H9 (cell line): ENCODE measurements around the gene GAGE10. TPM values are rescaled to one million over a fixed set of nuclear protein-coding genes. Genes with fewer than 3 reads are reported as not detected.

ENCODE experiments used
- DNase-seq: peaks from one replicate; pipeline ENCODE4 v3.0.0-alpha.2; 2017
- H2AFZ ChIP-seq: one replicate; pipeline ENCODE4 v1.6.1; 2013; ENCODE audit warnings: mild to moderate bottlenecking, low read length, control low read depth, moderate library complexity
- H2AK5ac ChIP-seq: 2 replicates; pipeline ENCODE4 v1.6.1; 2013; ENCODE audit warnings: low read length, control low read depth, mixed read lengths; ENCODE audit not compliant: insufficient read length
- H2BK120ac ChIP-seq: one replicate; pipeline ENCODE4 v1.6.1; 2013; ENCODE audit warnings: low read depth, mild to moderate bottlenecking, low read length, control low read depth, inconsistent platforms; ENCODE audit not compliant: poor library complexity, severe bottlenecking
- H2BK12ac ChIP-seq: 2 replicates; pipeline ENCODE4 v1.6.1; 2013; ENCODE audit warnings: low read length, control low read depth, mixed read lengths, low read depth; ENCODE audit not compliant: insufficient read length
- H2BK15ac ChIP-seq: 2 replicates; pipeline ENCODE4 v1.6.1; 2013; ENCODE audit warnings: low read depth, low read length, control low read depth
- H2BK20ac ChIP-seq: one replicate; pipeline ENCODE4 v1.6.1; 2013; ENCODE audit warnings: low read depth, mild to moderate bottlenecking, low read length, control low read depth, inconsistent platforms; ENCODE audit not compliant: poor library complexity, severe bottlenecking
- H2BK5ac ChIP-seq: 2 replicates; pipeline ENCODE4 v1.6.1; 2013; ENCODE audit warnings: low read length, control low read depth, mixed read lengths; ENCODE audit not compliant: insufficient read length
- H3K14ac ChIP-seq: 2 replicates; pipeline ENCODE4 v1.6.1; 2013; ENCODE audit warnings: low read length, control low read depth; ENCODE audit not compliant: insufficient read depth
- H3K18ac ChIP-seq: 2 replicates; pipeline ENCODE4 v1.6.1; 2013; ENCODE audit warnings: low read depth, mild to moderate bottlenecking, mixed read lengths, low read length, control low read depth; ENCODE audit not compliant: insufficient read length
- H3K23ac ChIP-seq: 2 replicates; pipeline ENCODE4 v1.6.1; 2013; ENCODE audit warnings: low read length, control low read depth, mixed read lengths, low read depth; ENCODE audit not compliant: insufficient read length
- H3K23me2 ChIP-seq: 2 replicates; pipeline ENCODE4 v1.6.1; 2013; ENCODE audit warnings: low read depth, mild to moderate bottlenecking, mixed read lengths, low read length, control low read depth; ENCODE audit not compliant: insufficient read length, poor library complexity, severe bottlenecking
- H3K27ac ChIP-seq: 2 replicates; pipeline ENCODE4 v1.5.1; 2013; ENCODE audit warnings: low read length, control low read depth, mixed read lengths, low read depth; ENCODE audit not compliant: insufficient read length
- H3K27me3 ChIP-seq: 2 replicates; pipeline ENCODE4 v1.6.1; 2013; ENCODE audit warnings: low read length, control low read depth, inconsistent platforms; ENCODE audit not compliant: insufficient read depth
- H3K4ac ChIP-seq: 2 replicates; pipeline ENCODE4 v1.6.1; 2013; ENCODE audit warnings: low read depth, mild to moderate bottlenecking, control low read depth, inconsistent platforms, low read length, moderate library complexity
- H3K4me1 ChIP-seq: 2 replicates; pipeline ENCODE4 v1.6.1; 2013; ENCODE audit warnings: low read length, control low read depth, inconsistent platforms; ENCODE audit not compliant: insufficient read depth
- H3K4me2 ChIP-seq: 2 replicates; pipeline ENCODE4 v1.6.1; 2013; ENCODE audit warnings: low read length, control low read depth, mixed read lengths; ENCODE audit not compliant: insufficient read length, insufficient read depth
- H3K56ac ChIP-seq: 2 replicates; pipeline ENCODE4 v1.6.1; 2013; ENCODE audit warnings: low read depth, mild to moderate bottlenecking, mixed read lengths, low read length, control low read depth; ENCODE audit not compliant: insufficient read length
- H3K79me1 ChIP-seq: 2 replicates; pipeline ENCODE4 v1.6.1; 2013; ENCODE audit warnings: low read depth, mild to moderate bottlenecking, moderate library complexity, low read length, control low read depth, inconsistent platforms; ENCODE audit not compliant: insufficient read depth, poor library complexity, severe bottlenecking
- H3K79me2 ChIP-seq: 2 replicates; pipeline ENCODE4 v1.6.1; 2013; ENCODE audit warnings: low read length, control low read depth, inconsistent platforms; ENCODE audit not compliant: insufficient read depth
- H3K9ac ChIP-seq: 2 replicates; pipeline ENCODE4 v1.6.1; 2013; ENCODE audit warnings: low read length, control low read depth, mixed read lengths; ENCODE audit not compliant: insufficient read length; ENCODE audit errors: extremely low read depth
- H3K9me3 ChIP-seq: one replicate; pipeline ENCODE4 v1.6.1; 2013; ENCODE audit warnings: low read depth, low read length, inconsistent platforms; ENCODE audit not compliant: control insufficient read depth
- H3T11ph ChIP-seq: one replicate; pipeline ENCODE4 v1.6.1; 2013; ENCODE audit warnings: mild to moderate bottlenecking, low read length, control low read depth, inconsistent platforms
- H4K20me1 ChIP-seq: one replicate; pipeline ENCODE4 v1.6.1; 2013; ENCODE audit not compliant: control insufficient read depth, insufficient read length, insufficient read depth
- H4K5ac ChIP-seq: 2 replicates; pipeline ENCODE4 v1.6.1; 2013; ENCODE audit warnings: low read depth, mild to moderate bottlenecking, mixed read lengths, low read length, control low read depth; ENCODE audit not compliant: insufficient read length
- H4K8ac ChIP-seq: replicated peaks from 2 replicates; pipeline ENCODE4 v1.6.1; 2013; ENCODE audit warnings: low read length, control low read depth, mixed read lengths, low read depth; ENCODE audit not compliant: insufficient read length
- H4K91ac ChIP-seq: 2 replicates; pipeline ENCODE4 v1.6.1; 2013; ENCODE audit warnings: low read depth, mild to moderate bottlenecking, moderate library complexity, mixed read lengths, low read length, control low read depth; ENCODE audit not compliant: insufficient read length
- H3K27ac Mint-ChIP-seq, 3 experiments: 2 replicates in 2 of 3; 3 replicates in 1 of 3; pipeline ENCODE4 v1.8.0; 2020 to 2021; ENCODE audit warnings: mixed read lengths in 3 of 3, mild to moderate bottlenecking in 1 of 3, moderate library complexity in 1 of 3
- H3K27me3 Mint-ChIP-seq: 2 replicates; pipeline ENCODE4 v1.8.0; 2021; ENCODE audit warnings: low read depth, mild to moderate bottlenecking, moderate library complexity, mixed read lengths
- H3K36me3 Mint-ChIP-seq, 3 experiments: 2 replicates in 2 of 3; 3 replicates in 1 of 3; pipeline ENCODE4 v1.8.0; 2020 to 2021; ENCODE audit warnings: low read depth in 3 of 3, mixed read lengths in 3 of 3; ENCODE audit not compliant: insufficient read depth in 1 of 3
- H3K4me1 Mint-ChIP-seq, 2 experiments: 2 replicates each; pipeline ENCODE4 v1.8.0; 2020; ENCODE audit warnings: mixed read lengths in 2 of 2
- H3K4me3 Mint-ChIP-seq, 2 experiments: 2 replicates in 1 of 2; 3 replicates in 1 of 2; pipeline ENCODE4 v1.8.0; 2020 to 2021; ENCODE audit warnings: mild to moderate bottlenecking in 2 of 2, mixed read lengths in 2 of 2, moderate library complexity in 1 of 2
- H3K9me3 Mint-ChIP-seq, 2 experiments: 2 replicates in 1 of 2; 3 replicates in 1 of 2; pipeline ENCODE4 v1.8.0; 2020; ENCODE audit warnings: mild to moderate bottlenecking in 2 of 2, mixed read lengths in 2 of 2, moderate library complexity in 1 of 2
- CTCF ChIP-seq: fragments of 200-600 bp; sonication (generic); conservative IDR thresholded peaks from 3 replicates; pipeline ENCODE4 v1.8.0; 2021; ENCODE audit warnings: antibody characterized with exemption, mild to moderate bottlenecking
- WGBS: extraction: QIAGEN DNeasy Blood & Tissue Kit; methylation state at CpG from one replicate; pipeline ENCODE4 v1.1.7; 2013; ENCODE audit warnings: missing lambda C conversion rate, low lambda C conversion rate, mixed read lengths; ENCODE audit not compliant: insufficient read length; ENCODE audit errors: extremely low coverage; 5-methylcytosine and 5-hydroxymethylcytosine counted together
- total RNA-seq: library from RNA; stranded (reverse); gene quantifications from 2 replicates; pipeline ENCODE4 v1.2.1, GENCODE V29; 2021

GAGE10 gene
- total RNA-seq, 1 experiment from 2014 or later: not detected

DNA sequence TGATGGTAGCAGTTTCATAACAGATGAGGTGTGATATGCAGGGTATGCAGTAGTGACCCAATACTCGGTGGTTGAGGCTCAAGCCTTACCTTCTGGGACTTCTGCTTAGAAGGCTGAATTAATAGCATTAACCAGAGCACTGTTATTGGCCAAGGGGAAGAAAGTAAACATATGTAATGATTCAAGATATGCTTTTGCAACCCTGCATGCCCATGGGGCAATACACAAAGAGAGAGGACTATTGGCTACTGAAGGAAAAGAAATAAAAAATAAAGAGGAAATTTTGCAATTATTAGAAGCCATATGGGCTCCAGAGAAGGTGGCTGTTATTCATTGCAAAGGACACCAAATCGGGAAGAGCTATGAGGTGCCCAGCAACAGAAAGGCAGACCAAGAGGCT, 8.7 kb downstream of the GAGE10 start:
- Histone ChIP-seq H2AK5ac (no peak overlapping the region), H4K20me1 (no peaks in the 10 kb centered on the region), H3K27ac (no peak overlapping the region), H3K23ac (no peak overlapping the region), H3K56ac (no peak overlapping the region), H2BK5ac (no peak overlapping the region), H3K9ac (no peak overlapping the region), H3K4ac (no peak overlapping the region), H2BK15ac (no peak overlapping the region), H3K79me1 (no peaks in the 10 kb centered on the region), H3K27me3 (no peaks in the 10 kb centered on the region), H3K23me2 (no peaks in the 10 kb centered on the region), H2BK12ac (no peak overlapping the region), H2BK120ac (no peak overlapping the region), H2BK20ac (no peak overlapping the region), H3K18ac (no peak overlapping the region), H3K4me2 (no peak overlapping the region), H3K9me3 (peaks cover 39% of the 10 kb centered on the region), H2AFZ (no peak overlapping the region), H3T11ph (no peak overlapping the region), H3K79me2 (no peaks in the 10 kb centered on the region), H4K8ac (no peak overlapping the region), H3K14ac (no peak overlapping the region), H4K91ac (no peak overlapping the region), H3K4me1 (peaks cover 4% of the 10 kb centered on the region; the same call in 1 of the 2 replicates), H4K5ac (no peak overlapping the region)
- peaks cover 0 to 10% (median 0%) of the 10 kb centered on the region in 3 experiments; a peak in 3 of 7 replicates for H3K36me3 Mint-ChIP-seq
- no CpG with 5 or more reads among the region's 2 CpGs for WGBS
- TF ChIP-seq CTCF: no peak
- H3K27ac Mint-ChIP-seq: no peak overlapping the region
- peaks cover 67 to 76% of the 10 kb centered on the region in 2 experiments for H3K9me3 Mint-ChIP-seq
- no peak for DNase-seq
- H3K27me3 Mint-ChIP-seq: peaks cover 6% of the 10 kb centered on the region
- H3K4me1 Mint-ChIP-seq: peaks cover 36 to 48% of the 10 kb centered on the region in 2 experiments
- H3K4me3 Mint-ChIP-seq: no peak overlapping the region
